WTC11 (cell line): ENCODE results near the gene PKNOX1.

Experiments
- ELF4 ChIP-seq: sonication (generic); formaldehyde crosslinking; IDR thresholded peaks from 2 replicates; pipeline ENCODE4 v1.8.1; 2022; ENCODE audit warnings: low read depth, mild to moderate bottlenecking, moderate library complexity, missing genetic modification reagents
- ESRRA ChIP-seq: sonication (generic); formaldehyde crosslinking; IDR thresholded peaks from 2 replicates; pipeline ENCODE4 v1.8.1; 2022; ENCODE audit warnings: mild to moderate bottlenecking, missing genetic modification reagents, borderline replicate concordance
- NFATC4 ChIP-seq: fragments of 250-450 bp; sonication (Bioruptor Pico); IDR thresholded peaks from 2 replicates; pipeline ENCODE4 v1.9.0; 2021; ENCODE audit warnings: mild to moderate bottlenecking
- NR3C1 ChIP-seq: sonication (generic); formaldehyde crosslinking; conservative IDR thresholded peaks from 2 replicates; pipeline ENCODE4 v1.8.1; 2023; ENCODE audit warnings: low read depth, mild to moderate bottlenecking, missing genetic modification reagents
- SMAD4 ChIP-seq: sonication (generic); formaldehyde crosslinking; IDR thresholded peaks from 2 replicates; pipeline ENCODE4 v1.8.0; 2022; ENCODE audit warnings: mild to moderate bottlenecking, missing genetic modification reagents
- TF ChIP-seq, protein P1 (sequence below): fragments of 200-600 bp; IDR thresholded peaks from 2 replicates; pipeline ENCODE4 v1.8.0; 2022; ENCODE audit warnings: antibody characterized with exemption

DNA sequence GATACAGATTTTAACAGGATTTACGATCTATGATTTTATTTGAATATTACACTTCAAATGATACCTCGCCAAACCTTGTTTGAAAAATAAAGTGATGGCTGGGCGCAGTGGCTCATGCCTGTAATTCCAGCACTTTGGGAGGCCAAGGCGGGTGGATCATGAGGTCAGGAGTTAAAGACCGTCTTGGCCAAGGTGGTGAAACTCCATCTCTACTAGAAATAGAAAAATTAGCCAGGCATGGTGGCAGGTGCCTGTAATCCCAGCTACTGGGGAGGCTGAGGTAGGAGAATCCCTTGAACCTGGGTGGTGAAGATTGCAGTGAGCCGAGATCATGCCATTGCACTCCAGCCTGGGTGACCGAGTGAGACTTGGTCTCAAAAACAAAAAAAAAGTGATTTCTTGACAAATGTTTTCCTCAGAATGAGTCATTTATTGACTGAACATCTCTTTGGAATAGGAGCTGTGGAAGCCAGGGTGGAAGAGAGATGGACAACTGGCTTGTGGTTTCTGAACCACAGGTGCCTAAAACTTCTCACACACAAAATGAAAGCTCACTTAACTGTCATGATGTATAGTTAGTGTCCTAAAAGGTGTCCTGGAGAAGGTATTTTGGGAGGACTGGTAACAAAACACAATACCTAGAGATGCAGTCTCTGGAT is 11.9 kb downstream of the PKNOX1 start:
- TF ChIP-seq, protein P1, sequence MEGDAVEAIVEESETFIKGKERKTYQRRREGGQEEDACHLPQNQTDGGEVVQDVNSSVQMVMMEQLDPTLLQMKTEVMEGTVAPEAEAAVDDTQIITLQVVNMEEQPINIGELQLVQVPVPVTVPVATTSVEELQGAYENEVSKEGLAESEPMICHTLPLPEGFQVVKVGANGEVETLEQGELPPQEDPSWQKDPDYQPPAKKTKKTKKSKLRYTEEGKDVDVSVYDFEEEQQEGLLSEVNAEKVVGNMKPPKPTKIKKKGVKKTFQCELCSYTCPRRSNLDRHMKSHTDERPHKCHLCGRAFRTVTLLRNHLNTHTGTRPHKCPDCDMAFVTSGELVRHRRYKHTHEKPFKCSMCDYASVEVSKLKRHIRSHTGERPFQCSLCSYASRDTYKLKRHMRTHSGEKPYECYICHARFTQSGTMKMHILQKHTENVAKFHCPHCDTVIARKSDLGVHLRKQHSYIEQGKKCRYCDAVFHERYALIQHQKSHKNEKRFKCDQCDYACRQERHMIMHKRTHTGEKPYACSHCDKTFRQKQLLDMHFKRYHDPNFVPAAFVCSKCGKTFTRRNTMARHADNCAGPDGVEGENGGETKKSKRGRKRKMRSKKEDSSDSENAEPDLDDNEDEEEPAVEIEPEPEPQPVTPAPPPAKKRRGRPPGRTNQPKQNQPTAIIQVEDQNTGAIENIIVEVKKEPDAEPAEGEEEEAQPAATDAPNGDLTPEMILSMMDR, result no peak
- TF ChIP-seq NR3C1 (no peak), ELF4 (no peak), ESRRA (CRISPR knock-in tag) (no peak), SMAD4 (CRISPR knock-in tag) (no peak), NFATC4 (CRISPR knock-in tag) (no peak)
